NCI-H2171 treated with DMSO at 0.1 percent for 48 hours (cell line): ENCODE measurements around the gene PRR23E.
A peak's percentile ranks its signal among the peaks of the same experiment; 100 is the strongest.

Experiments used
- DNase-seq: peaks from one replicate; lab custom pipeline; 2025; lab: John Stamatoyannopoulos, UW

PRR23E gene

GRCh38 chr3:127209155-127209839 is 16.4 kb downstream of the PRR23E start:
- DNase-seq = no peak

- DNase-seq = no peak
Observed at GRCh38 chr3:127209840-127210653, 17.1 kb downstream of the PRR23E start.

- no peak for DNase-seq
Observed at GRCh38 chr3:127210654-127210943, 17.7 kb downstream of the PRR23E start.

DNA sequence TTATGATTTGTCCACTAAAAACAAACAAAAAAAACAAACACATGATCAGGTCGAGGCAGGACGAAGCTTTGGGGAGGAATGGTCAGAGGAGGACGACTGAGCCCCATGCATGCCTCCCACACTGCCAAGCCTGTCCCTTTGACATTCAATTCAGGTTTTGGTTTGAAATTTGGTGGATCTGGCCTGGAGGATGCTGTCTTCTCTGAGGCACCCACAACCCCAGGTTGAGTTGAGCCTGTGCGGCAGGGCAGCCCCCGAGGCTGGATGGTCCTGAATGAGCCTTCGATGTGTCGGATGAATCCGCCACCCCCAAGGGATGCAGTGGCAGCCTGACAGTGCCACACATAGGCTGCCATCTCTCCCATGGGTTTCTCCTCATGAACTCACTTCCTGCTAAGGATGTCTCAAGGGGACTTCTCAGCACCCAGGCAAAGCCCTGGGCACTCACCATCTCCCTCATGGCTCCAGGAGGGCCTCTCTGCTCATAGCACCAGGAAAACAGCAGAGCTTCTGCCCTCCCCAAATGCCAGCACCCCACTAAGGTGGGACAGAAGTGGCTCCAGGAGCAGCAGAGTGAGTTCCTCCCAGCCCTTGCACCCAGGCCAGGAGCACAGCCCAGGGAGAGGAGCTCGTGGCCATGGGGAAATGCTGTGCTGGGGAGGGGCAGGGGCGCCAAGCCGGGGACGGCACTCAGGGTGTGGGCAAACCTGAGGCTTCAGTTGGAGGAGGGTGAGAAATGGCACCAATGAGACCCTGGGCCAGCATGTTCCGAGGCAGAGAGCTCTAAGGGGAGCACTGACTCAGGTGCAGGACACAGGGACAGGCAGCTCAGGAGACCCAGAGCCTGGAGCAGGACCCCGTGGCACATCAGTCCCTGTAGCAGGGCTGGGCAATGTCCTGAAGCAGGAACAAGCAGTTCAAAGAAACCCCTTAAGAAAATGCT is 18.5 kb downstream of the PRR23E start:
- DNase-seq = no peak

DNA sequence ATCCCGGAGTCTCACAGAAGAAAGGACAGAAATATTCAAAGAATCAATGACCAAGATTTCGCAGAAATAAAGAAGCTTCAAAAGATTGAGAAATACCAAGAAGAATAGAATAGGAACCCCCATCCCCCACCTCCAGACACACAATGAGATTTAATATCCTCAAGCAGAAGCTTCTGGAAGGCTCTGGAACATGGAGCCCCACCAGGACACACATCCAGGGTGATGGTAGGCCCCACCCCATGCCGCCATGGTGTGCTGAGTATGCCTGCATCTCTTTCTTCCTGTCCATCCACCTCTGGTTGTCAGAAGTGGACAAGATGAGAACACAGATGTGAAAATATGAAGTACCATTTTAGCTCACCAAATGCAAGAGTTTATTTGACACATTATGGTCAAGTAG is 19.3 kb downstream of the PRR23E start:
- no peak for DNase-seq

GRCh38 chr3:127212711-127213110 is 19.8 kb downstream of the PRR23E start:
- no peak for DNase-seq

- DNase-seq = no peak
Observed at GRCh38 chr3:127213381-127213918, 20.5 kb downstream of the PRR23E start.

- no peak for DNase-seq
Observed at GRCh38 chr3:127214975-127215374, 22.0 kb downstream of the PRR23E start.

DNA sequence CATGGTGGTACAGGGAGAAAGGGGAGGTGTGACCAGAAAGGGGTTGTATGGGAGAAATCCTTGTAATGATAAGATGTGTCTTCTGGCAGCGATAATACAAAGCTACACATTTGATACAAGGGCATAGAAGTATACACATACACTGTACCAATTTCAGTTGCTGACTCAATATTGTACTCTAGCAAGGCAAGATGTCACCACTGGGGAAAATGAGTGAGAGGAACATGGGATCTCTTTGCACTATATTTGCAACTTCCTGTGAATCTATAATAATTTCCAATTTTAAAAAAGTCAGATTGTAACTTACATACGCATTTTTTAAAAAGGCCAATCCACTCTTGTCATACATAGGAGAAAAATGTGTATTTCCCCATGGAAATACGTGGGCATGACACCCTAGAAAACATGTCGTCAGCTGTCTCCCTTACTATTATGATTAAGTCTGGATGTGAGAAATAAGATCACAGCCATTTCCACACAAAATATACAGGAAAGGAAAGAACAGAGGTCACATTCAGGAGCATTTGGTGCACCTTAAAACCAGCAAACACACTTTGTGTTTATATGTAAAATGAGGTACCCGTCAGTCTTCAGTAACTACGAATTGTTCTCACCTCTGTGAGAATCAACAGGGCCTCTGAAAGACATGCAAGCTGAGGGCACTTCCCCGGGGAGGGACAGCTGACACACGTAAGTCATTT is 22.9 kb downstream of the PRR23E start:
- DNase-seq = no peak

DNA sequence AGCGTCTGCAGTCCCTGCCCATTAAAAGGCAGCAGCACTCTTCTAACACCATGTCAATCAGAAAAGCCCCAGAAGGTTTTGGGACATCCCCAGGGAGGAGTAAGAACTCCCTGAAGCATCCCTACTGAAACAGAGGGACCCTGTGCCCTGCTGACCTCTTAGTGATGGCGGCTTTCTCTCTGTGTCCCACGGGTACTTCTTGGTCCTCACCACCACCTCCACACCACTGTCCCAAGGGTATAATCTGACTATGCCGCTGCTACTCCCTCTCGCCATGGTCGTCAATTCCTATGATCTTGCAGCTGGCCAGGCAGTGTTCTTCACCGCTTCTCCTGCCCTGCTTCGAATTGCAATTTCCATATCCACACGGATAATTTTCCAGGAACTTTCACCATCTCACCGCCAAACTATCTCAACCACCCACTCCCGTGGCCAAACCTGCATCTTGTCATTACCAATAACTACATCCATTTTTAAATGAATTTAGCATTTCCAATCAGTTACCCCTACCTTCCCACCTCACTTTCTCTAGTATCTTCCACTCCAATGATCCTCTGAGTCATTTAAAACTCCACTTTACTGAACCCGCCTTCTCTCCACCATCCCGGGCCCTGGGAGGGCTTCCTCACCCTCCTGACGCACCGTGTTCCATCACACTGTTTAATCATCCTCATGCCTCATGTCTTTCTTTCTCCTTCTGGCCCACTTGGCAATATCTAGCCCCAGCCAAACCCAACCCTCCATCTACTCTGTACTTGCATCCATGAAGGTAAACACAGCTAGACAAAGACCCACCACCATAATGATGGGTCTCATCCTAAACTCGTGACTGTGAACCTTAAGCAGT is 23.7 kb downstream of the PRR23E start:
- no peak for DNase-seq

DNA sequence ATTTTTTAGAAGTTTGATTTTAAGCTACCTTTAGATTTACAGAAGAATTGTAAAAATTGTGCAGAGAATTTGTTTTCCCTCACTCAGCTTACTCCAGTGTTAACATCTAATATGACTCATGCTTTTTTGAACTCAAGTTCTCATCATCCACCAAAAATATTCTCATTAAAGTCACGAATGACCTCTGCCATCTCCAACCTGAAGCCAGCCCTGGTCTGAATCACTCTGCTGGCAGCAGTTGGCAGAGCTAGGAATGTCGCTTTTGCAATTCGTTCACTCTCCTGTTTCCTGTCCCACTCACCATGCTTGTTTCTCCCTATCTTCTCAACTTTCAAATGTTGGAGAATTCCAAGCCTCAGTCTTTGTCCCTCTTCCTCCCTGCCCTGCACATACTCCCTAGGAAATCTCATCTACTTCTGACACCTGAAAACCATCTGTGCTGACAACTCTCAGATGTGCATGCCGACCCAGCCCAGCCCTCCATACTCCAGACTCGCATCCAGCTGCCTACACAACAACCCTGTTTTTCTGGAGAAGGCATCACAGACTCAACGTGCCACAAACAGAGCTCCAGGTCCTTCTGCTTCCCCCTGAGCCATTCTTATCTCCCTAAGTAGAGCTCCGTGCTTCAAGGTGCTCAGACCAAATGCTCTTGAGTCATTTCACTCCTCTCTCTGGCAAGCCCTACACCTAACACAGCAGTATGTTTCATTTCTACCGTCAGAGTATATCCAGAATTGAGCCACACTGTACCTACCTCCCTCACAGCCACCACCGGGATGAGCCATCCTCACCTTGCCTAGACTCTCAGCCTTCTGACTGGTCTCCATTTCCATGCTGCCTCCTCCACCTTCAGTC is 24.9 kb downstream of the PRR23E start:
- no peak for DNase-seq

GRCh38 chr3:127218454-127218922 is 25.6 kb downstream of the PRR23E start:
- DNase-seq = no peak

DNA sequence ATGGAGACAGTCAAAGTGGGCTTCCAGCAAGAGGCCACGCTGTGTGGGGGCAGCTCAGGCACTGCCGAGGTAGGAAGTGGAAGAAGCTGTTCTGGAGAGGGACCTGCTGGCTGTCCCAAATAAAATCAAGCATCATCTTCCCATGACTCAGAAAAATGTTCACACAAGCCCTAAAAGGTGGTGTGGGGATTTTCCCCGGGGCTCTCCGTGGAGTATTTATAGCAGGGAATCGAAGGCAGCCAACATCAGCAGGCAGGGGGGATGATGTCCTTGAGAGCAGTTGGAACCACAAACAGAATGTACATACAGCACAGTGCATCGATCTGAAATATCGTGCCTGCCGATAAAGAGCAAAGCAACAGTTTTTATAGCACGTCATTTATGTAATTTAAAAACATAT is 27.6 kb downstream of the PRR23E start:
- DNase-seq = no peak

DNA sequence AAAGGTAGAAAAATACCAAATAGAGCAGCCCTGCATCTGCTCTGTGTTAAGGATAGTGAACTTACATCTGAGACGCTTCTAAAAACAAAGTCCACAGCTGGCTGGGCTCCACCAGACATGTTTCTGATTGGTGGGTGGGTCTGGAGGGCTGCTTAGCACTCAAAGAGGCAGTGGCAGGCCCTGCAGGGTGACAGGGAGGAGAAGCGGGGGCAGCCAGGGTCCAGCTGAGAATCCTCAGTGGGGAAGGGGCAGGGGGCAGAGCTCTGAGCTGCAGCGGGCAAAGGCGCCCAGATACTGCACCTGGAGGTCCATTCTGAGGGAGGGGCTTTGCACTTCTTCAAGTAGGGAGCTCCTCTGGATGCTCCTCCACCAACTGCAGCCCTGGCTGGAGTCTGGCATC is 28.1 kb downstream of the PRR23E start:
- no peak for DNase-seq

GRCh38 chr3:127221446-127222035 is 28.6 kb downstream of the PRR23E start:
- no peak for DNase-seq

- no peak for DNase-seq
Observed at GRCh38 chr3:127222163-127222562, 29.2 kb downstream of the PRR23E start.

GRCh38 chr3:127222664-127223063 is 29.7 kb downstream of the PRR23E start:
- DNase-seq = no peak

GRCh38 chr3:127224118-127224517 is 31.2 kb downstream of the PRR23E start:
- DNase-seq = peak; percentile 21

DNA sequence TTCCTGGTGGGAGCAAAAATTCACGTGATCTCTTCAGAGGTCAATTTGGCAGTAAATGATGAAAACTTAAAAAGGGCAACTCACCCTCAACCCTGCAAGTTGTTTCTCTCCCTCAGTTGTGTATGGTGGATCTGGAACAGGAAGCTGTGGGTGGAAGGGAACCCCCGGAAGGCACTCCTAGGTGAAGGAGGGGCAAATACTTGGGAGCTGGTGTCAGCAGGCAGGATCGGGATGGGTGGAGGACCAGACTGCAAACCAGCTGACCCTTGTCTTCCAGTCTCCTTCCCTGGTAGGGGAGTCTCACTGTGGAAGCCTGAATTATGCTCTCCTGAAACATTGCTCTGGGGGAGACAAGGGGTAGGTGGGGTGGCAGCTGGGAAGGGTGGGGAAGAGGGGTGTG is 33.5 kb downstream of the PRR23E start:
- DNase-seq = no peak
